Chondrocyte (in vitro differentiated cells): ENCODE measurements around the gene STIM1. TPM values are rescaled to one million over a fixed set of nuclear protein-coding genes. Genes with fewer than 3 reads are reported as not detected.
"Not testable (repeated sequence)": the region's sequence is repeated elsewhere in the genome, so short reads cannot be mapped to it uniquely, and the experiment has no call there.

Source experiments
- DNase-seq: peaks from one replicate; pipeline ENCODE4 v3.0.0; 2021; ENCODE audit warnings: mixed read lengths, low spot score
- H3K27ac Mint-ChIP-seq: one replicate; pipeline ENCODE4 v1.8.0; 2021; ENCODE audit warnings: mild to moderate bottlenecking, moderate library complexity, mixed read lengths; ENCODE audit not compliant: unreplicated experiment
- H3K27me3 Mint-ChIP-seq: 2 replicates; pipeline ENCODE4 v1.8.0; 2021; ENCODE audit warnings: low read depth, mixed read lengths
- H3K36me3 Mint-ChIP-seq: 2 replicates; pipeline ENCODE4 v1.8.0; 2021; ENCODE audit warnings: low read depth, mixed read lengths
- H3K4me1 Mint-ChIP-seq: 2 replicates; pipeline ENCODE4 v1.8.0; 2021; ENCODE audit warnings: low read depth, mild to moderate bottlenecking, mixed read lengths
- H3K4me3 Mint-ChIP-seq: one replicate; pipeline ENCODE4 v1.8.0; 2021; ENCODE audit warnings: mild to moderate bottlenecking, moderate library complexity, mixed read lengths; ENCODE audit not compliant: unreplicated experiment
- H3K9me3 Mint-ChIP-seq: 2 replicates; pipeline ENCODE4 v1.8.0; 2021; ENCODE audit warnings: low read depth, mixed read lengths
- CTCF ChIP-seq: fragments of 200-600 bp; sonication (generic); IDR thresholded peaks from 2 replicates; pipeline ENCODE4 v1.5.0; 2021; ENCODE audit warnings: antibody characterized with exemption, mild to moderate bottlenecking, moderate library complexity
- total RNA-seq: library from RNA; stranded (reverse); gene quantifications from 3 replicates; pipeline ENCODE4 v1.2.1, GENCODE V29; 2021

Gene STIM1
- total RNA-seq, 1 donor from 2014 or later = 50.7 TPM

- Mint-ChIP-seq H3K4me3 (no peak overlapping the region), H3K36me3 (no peaks in the 10 kb centered on the region)
These were observed 45.0 kb upstream of the STIM1 start for GRCh38 chr11:3810446-3810845.

GRCh38 chr11:3810951-3811350 is 44.5 kb upstream of the STIM1 start:
- no peak for TF ChIP-seq CTCF
- no peaks in the 10 kb centered on the region for H3K27me3 Mint-ChIP-seq
- H3K4me1 Mint-ChIP-seq = peaks cover 13% of the 10 kb centered on the region
- H3K27ac Mint-ChIP-seq = no peak overlapping the region
- no peaks in the 10 kb centered on the region for H3K9me3 Mint-ChIP-seq
- no peak overlapping the region for H3K4me3 Mint-ChIP-seq
- DNase-seq = no peak
- no peaks in the 10 kb centered on the region for H3K36me3 Mint-ChIP-seq

More at GRCh38 chr11:3810446-3810845, 45.0 kb upstream of the STIM1 start:
- Mint-ChIP-seq H3K27ac (no peak overlapping the region), H3K4me1 (peaks cover 13% of the 10 kb centered on the region), H3K9me3 (no peaks in the 10 kb centered on the region), H3K27me3 (no peaks in the 10 kb centered on the region)
- no peak for TF ChIP-seq CTCF
- DNase-seq = no peak

GRCh38 chr11:3814832-3815231 is 40.6 kb upstream of the STIM1 start:
- not testable (repeated sequence) for DNase-seq, H3K4me3 Mint-ChIP-seq, H3K27ac Mint-ChIP-seq, H3K36me3 Mint-ChIP-seq, H3K27me3 Mint-ChIP-seq, H3K4me1 Mint-ChIP-seq, H3K9me3 Mint-ChIP-seq

- H3K4me1 Mint-ChIP-seq = no peaks in the 10 kb centered on the region
- DNase-seq = no peak
- no peak for TF ChIP-seq CTCF
- H3K4me3 Mint-ChIP-seq = no peak overlapping the region
- H3K36me3 Mint-ChIP-seq = no peaks in the 10 kb centered on the region
- H3K9me3 Mint-ChIP-seq = no peaks in the 10 kb centered on the region
- no peak overlapping the region for H3K27ac Mint-ChIP-seq
- H3K27me3 Mint-ChIP-seq = no peaks in the 10 kb centered on the region
These were observed 39.6 kb upstream of the STIM1 start for GRCh38 chr11:3815845-3816244.

GRCh38 chr11:3816673-3817072 is 38.8 kb upstream of the STIM1 start:
- Mint-ChIP-seq H3K4me3 (no peak overlapping the region), H3K36me3 (no peaks in the 10 kb centered on the region), H3K27ac (no peak overlapping the region), H3K4me1 (no peaks in the 10 kb centered on the region), H3K27me3 (no peaks in the 10 kb centered on the region), H3K9me3 (no peaks in the 10 kb centered on the region)
- no peak for DNase-seq
- no peak for TF ChIP-seq CTCF

GRCh38 chr11:3817181-3817800 is 38.2 kb upstream of the STIM1 start:
- DNase-seq = no peak
- no peaks in the 10 kb centered on the region for H3K27me3 Mint-ChIP-seq
- H3K4me3 Mint-ChIP-seq = no peak overlapping the region
- H3K4me1 Mint-ChIP-seq = no peaks in the 10 kb centered on the region
- no peak for TF ChIP-seq CTCF
- no peaks in the 10 kb centered on the region for H3K9me3 Mint-ChIP-seq
- H3K36me3 Mint-ChIP-seq = no peaks in the 10 kb centered on the region
- H3K27ac Mint-ChIP-seq = no peak overlapping the region
